HepG2 (cell line): Measurements from ENCODE around the gene L3MBTL4.

Experiments used
- DPF2 ChIP-seq: sonication (generic); formaldehyde crosslinking; IDR thresholded peaks from 2 replicates; pipeline ENCODE4 v1.4.0; 2020; ENCODE audit warnings: mild to moderate bottlenecking, low read depth, missing genetic modification reagents, borderline replicate concordance
- JUN ChIP-seq: sonication (generic); formaldehyde crosslinking; IDR thresholded peaks from 2 replicates; pipeline ENCODE4 v1.4.0; 2020; ENCODE audit warnings: mild to moderate bottlenecking, missing genetic modification reagents
- MEIS1 ChIP-seq: sonication (generic); formaldehyde crosslinking; IDR thresholded peaks from 2 replicates; pipeline ENCODE4 v1.9.0; 2021; ENCODE audit warnings: mild to moderate bottlenecking, missing genetic modification reagents, moderate library complexity, borderline replicate concordance
- MYNN ChIP-seq: sonication (generic); formaldehyde crosslinking; IDR thresholded peaks from 2 replicates; pipeline ENCODE4 v1.4.0; 2020; ENCODE audit warnings: mild to moderate bottlenecking, low read depth, missing genetic modification reagents
- NCOA1 ChIP-seq: sonication (generic); formaldehyde crosslinking; IDR thresholded peaks from 2 replicates; pipeline ENCODE4 v1.9.0; 2021; ENCODE audit warnings: missing genetic modification reagents
- POLR2A ChIP-seq, 2 experiments: IDR thresholded peaks; 2 replicates each; pipeline ENCODE4 v1.6.1; 2011; ENCODE audit warnings: low read depth in 2 of 2, low read length in 2 of 2, mild to moderate bottlenecking in 1 of 2, moderate library complexity in 1 of 2; ENCODE audit not compliant: insufficient read depth in 1 of 2
- SMAD3 ChIP-seq: sonication (generic); formaldehyde crosslinking; IDR thresholded peaks from 2 replicates; pipeline ENCODE4 v1.4.0; 2020; ENCODE audit warnings: missing genetic modification reagents
- SMC3 ChIP-seq: IDR thresholded peaks from 2 replicates; pipeline ENCODE4 v1.6.1; 2011; ENCODE audit warnings: low read length, improper control_type of control experiment
- SRSF4 ChIP-seq: fragments of 200-400 bp; formaldehyde crosslinking; IDR thresholded peaks from one replicate; pipeline ENCODE4 v1.6.1; 2018; ENCODE audit warnings: mild to moderate bottlenecking, low read depth, low read length, moderate library complexity; ENCODE audit not compliant: poor library complexity, severe bottlenecking
- ZNF138 ChIP-seq: sonication (generic); formaldehyde crosslinking; IDR thresholded peaks from 2 replicates; pipeline ENCODE4 v1.5.0; 2020; ENCODE audit warnings: mild to moderate bottlenecking, low read depth, missing genetic modification reagents
- ZXDC ChIP-seq: sonication (generic); formaldehyde crosslinking; IDR thresholded peaks from 2 replicates; pipeline ENCODE4 v1.5.0; 2020; ENCODE audit warnings: mild to moderate bottlenecking, missing genetic modification reagents
- TF ChIP-seq, protein P1 (sequence below): sonication (generic); formaldehyde crosslinking; IDR thresholded peaks from 2 replicates; pipeline ENCODE4 v1.5.0; 2020; ENCODE audit warnings: mild to moderate bottlenecking, missing genetic modification reagents, moderate library complexity
- TF ChIP-seq, protein P2 (sequence below): sonication (generic); formaldehyde crosslinking; IDR thresholded peaks from 2 replicates; pipeline ENCODE4 v1.8.0; 2022; ENCODE audit warnings: mild to moderate bottlenecking, missing genetic modification reagents
- TF ChIP-seq, protein P3 (sequence below): sonication (generic); formaldehyde crosslinking; IDR thresholded peaks from 2 replicates; pipeline ENCODE4 v1.8.1; 2022; ENCODE audit warnings: mild to moderate bottlenecking, missing genetic modification reagents

DNA sequence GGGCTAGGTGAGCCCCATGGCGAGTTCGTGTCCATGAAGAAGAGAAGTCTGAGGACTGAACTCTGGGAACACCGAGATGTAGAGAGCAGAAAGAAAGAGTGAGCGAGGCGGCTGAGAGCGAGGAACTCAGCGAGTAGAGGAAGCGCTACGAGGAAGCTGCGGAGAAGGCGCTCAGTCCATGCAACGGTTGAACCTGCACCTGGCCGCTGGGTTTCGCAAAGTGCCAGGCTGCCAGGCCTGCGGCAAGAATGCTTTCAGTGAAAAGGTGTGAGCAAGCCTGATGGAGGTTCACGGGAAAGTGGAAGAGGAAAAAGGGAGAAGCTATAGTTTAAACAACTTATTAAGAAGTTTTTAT, 268.4 kb downstream of the L3MBTL4 start:
- TF ChIP-seq, protein P1, sequence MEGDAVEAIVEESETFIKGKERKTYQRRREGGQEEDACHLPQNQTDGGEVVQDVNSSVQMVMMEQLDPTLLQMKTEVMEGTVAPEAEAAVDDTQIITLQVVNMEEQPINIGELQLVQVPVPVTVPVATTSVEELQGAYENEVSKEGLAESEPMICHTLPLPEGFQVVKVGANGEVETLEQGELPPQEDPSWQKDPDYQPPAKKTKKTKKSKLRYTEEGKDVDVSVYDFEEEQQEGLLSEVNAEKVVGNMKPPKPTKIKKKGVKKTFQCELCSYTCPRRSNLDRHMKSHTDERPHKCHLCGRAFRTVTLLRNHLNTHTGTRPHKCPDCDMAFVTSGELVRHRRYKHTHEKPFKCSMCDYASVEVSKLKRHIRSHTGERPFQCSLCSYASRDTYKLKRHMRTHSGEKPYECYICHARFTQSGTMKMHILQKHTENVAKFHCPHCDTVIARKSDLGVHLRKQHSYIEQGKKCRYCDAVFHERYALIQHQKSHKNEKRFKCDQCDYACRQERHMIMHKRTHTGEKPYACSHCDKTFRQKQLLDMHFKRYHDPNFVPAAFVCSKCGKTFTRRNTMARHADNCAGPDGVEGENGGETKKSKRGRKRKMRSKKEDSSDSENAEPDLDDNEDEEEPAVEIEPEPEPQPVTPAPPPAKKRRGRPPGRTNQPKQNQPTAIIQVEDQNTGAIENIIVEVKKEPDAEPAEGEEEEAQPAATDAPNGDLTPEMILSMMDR (CRISPR knock-in tag) = no peak
- TF ChIP-seq SMC3 (no peak), SRSF4 (no peak), MYNN (CRISPR knock-in tag) (no peak), DPF2 (no peak), JUN (CRISPR knock-in tag) (no peak), NCOA1 (no peak), ZNF138 (CRISPR knock-in tag) (no peak), POLR2A (IDR thresholded peaks at IDR 0.05; ENCODE audit: insufficient read depth in 1 of 2, low read depth in 2 of 2, low read length in 2 of 2) (no peak), MEIS1 (CRISPR knock-in tag) (no peak), SMAD3 (no peak), ZXDC (CRISPR knock-in tag) (no peak)
- TF ChIP-seq, protein P2, sequence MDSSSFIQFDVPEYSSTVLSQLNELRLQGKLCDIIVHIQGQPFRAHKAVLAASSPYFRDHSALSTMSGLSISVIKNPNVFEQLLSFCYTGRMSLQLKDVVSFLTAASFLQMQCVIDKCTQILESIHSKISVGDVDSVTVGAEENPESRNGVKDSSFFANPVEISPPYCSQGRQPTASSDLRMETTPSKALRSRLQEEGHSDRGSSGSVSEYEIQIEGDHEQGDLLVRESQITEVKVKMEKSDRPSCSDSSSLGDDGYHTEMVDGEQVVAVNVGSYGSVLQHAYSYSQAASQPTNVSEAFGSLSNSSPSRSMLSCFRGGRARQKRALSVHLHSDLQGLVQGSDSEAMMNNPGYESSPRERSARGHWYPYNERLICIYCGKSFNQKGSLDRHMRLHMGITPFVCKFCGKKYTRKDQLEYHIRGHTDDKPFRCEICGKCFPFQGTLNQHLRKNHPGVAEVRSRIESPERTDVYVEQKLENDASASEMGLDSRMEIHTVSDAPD (CRISPR knock-in tag) = no peak
- TF ChIP-seq, protein P3, sequence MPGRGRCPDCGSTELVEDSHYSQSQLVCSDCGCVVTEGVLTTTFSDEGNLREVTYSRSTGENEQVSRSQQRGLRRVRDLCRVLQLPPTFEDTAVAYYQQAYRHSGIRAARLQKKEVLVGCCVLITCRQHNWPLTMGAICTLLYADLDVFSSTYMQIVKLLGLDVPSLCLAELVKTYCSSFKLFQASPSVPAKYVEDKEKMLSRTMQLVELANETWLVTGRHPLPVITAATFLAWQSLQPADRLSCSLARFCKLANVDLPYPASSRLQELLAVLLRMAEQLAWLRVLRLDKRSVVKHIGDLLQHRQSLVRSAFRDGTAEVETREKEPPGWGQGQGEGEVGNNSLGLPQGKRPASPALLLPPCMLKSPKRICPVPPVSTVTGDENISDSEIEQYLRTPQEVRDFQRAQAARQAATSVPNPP (CRISPR knock-in tag) = no peak
